ENCODE results near the gene TTN.
A peak's percentile ranks its signal among the peaks of the same experiment; 100 is the strongest.

TTN gene

GRCh38 chr2:178811901-178812300 lies 4.7 kb upstream of the TTN start:
- no peak for DNase-seq (ENCODE audit: low read depth in 2 of 2)

- no peak for DNase-seq (ENCODE audit: low read depth in 2 of 2)
Measured at GRCh38 chr2:178811045-178811444, 3.8 kb upstream of the TTN start.

DNA sequence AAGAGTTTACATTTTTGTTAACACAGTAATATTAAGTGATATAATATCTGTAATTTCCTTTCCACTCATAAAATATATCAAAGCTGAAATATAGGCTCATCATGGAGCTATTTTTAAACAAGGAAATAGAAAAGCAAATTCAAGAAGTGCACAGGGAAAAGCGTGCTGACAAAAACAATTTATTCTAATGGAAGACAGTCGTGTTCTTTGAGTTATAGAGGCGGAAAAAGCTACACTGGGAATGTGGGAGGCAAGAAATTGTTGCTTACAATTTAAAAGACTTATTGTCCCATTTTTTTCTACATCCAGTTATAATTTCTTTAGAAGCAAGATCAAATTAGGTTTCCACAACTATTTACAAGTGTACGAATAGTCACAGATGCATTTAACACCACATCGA lies 3.2 kb upstream of the TTN start:
- DNase-seq (ENCODE audit: low read depth in 2 of 2) = no peak

DNA sequence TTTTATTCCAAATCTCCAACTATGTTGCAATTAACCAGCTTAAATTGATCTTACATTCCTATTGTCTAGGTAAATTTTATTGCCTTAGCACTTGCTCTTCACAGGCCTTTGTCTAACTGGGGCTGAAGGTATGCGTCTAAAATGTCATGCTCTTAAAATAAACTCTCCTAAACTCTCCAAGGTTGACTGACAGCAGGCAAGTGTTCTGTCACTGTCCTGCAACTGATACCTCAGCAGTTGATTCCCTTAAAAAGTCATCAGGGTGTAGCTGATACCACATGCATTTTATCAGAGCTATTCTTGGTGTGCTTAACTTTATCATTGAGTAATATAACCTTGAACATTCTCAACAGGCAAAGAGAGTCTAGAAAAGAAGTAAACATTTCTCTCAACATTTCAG lies 680 bp downstream of the TTN start:
- DNase-seq (ENCODE audit: low read depth in 2 of 2) = no peak

DNA sequence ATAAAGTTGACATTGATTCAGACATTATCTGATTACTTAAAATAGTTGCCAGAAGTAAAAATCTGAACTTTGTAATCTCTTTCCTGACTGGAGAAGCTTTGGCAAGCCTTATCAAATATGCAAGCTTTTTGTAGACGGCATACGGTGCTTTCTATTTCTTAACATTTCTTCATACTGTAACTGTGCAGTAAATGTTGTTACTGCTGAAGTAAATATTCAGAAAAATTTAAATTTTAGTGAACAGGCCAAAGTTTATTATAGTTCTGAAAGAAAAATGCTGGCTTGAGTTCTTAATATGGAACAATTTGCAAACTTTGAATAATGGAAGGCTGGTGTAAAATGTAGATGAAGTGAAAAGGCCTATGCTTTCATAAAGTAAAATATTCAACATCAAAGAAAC lies 1.8 kb downstream of the TTN start:
- DNase-seq (ENCODE audit: low read depth in 2 of 2) = no peak

- DNase-seq (ENCODE audit: low read depth in 2 of 2) = no peak
Measured at GRCh38 chr2:178804791-178805190, 2.4 kb downstream of the TTN start.

GRCh38 chr2:178800510-178800909 lies 6.7 kb downstream of the TTN start:
- DNase-seq (ENCODE audit: low read depth in 2 of 2) = no peak

DNA sequence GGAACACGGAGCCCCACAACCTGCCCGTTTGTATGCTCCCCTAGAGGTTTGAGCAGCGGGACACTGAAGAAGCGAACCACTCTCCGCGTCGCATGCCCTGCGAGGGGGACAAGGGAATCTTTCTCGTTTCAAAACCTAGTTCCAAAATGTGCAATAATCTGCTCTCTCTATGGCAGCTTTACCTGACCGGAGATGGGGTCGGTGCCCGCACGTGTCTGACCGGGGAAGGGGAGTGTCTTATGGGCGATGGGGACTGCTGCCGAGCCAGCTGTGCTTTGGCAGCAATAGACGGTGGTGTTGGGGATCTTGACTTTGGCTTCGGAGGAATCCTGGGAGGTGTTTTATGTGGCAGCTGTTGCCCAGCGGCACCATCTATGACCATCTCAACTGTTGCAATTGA lies 7.9 kb downstream of the TTN start:
- no peak for DNase-seq (ENCODE audit: low read depth in 2 of 2)

GRCh38 chr2:178796079-178796677 lies 11.0 kb downstream of the TTN start:
- DNase-seq (ENCODE audit: low read depth in 2 of 2) = no peak

DNA sequence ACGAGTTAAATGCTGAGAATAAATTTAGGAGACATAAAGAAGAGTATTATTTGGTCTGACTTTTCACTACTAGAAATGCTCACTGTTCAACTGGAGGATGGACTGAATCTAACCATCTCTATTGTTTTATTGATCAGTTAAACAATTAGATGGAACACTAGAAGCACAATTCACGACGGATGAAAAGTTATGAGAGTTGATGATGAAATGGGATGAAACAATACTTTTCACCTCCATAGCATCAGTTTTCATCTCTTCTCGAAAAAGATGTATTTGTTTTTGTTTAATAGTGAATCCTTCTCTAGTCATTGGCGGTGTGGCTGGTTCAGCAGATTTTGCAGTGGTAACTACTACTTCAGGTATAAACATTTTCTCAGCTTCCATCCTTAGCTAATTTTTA lies 19.3 kb downstream of the TTN start:
- no peak for DNase-seq (ENCODE audit: low read depth in 2 of 2)

GRCh38 chr2:178787155-178787554 lies 20.1 kb downstream of the TTN start:
- no peak for DNase-seq (ENCODE audit: low read depth in 2 of 2)

DNA sequence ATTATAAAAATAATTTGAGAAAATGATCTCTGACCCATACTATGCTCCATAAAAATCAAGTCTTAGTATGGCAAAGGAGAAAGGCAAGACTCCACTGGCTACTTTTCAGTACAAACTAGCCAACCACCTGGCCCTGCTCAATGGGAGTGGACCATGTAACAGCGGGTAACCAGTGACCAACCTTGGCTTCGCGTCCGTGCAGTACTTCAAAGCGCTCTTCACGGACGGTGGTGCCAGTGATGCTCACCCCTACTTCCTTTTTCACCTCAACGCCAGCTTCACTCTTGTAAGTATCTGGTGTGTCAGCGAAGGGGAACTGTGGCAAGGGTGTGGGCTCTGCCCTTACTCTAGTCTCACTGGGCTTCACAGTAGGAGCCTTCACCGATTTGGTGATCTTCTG lies 23.3 kb downstream of the TTN start:
- no peak for DNase-seq (ENCODE audit: low read depth in 2 of 2)

DNA sequence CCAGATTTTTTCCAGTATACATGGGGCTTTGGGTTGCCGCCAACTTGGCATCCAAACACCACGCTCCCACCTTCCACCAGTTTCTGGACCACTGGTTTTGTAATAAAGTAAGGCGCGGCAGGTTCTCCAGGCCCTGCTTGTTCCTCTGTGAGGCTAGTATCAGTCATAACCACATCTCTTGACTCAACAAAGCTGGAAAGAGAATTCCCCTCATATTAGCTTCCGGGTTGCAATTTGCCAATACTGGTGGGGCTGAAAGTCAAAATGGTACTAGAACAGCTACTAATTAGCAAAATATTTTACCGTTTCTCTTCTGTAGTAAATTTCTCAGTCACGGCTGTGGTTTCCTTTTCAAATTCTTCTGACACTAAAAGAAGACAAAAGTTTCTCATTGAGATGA lies 25.0 kb downstream of the TTN start:
- DNase-seq (ENCODE audit: low read depth in 2 of 2) = no peak

GRCh38 chr2:178777577-178777976 lies 29.6 kb downstream of the TTN start:
- DNase-seq (ENCODE audit: low read depth in 2 of 2) = no peak

GRCh38 chr2:178776751-178777150 lies 30.5 kb downstream of the TTN start:
- no peak for DNase-seq (ENCODE audit: low read depth in 2 of 2)

GRCh38 chr2:178775975-178776374 lies 31.2 kb downstream of the TTN start:
- no peak for DNase-seq (ENCODE audit: low read depth in 2 of 2)

DNA sequence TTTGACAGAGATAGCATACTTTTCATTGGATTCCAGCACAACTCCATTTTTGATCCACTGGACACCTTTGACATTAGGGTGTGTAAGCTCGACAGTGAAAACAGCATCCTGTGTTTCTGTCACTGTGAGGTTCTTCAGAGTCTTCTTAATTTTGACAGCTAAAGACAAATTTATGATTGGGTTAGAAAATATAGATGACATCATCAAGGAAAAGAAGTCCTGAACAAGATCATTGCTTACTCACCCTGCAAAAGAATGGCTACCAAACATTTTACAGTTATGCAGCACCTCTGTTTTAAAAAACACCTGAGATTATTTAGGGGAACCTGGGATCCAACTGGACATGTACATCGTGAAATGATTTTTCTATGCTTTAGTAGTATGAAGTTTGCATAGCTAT lies 36.7 kb downstream of the TTN start:
- no peak for DNase-seq (ENCODE audit: low read depth in 2 of 2)

- DNase-seq (ENCODE audit: low read depth in 2 of 2) = no peak
Measured at GRCh38 chr2:178767094-178768060, 39.8 kb downstream of the TTN start.

GRCh38 chr2:178764097-178764496 lies 43.1 kb downstream of the TTN start:
- no peak for DNase-seq (ENCODE audit: low read depth in 2 of 2)

GRCh38 chr2:178761759-178762371 lies 45.4 kb downstream of the TTN start:
- peak; percentile 1 to 12 for DNase-seq (ENCODE audit: low read depth in 2 of 2)

- no peak for DNase-seq (ENCODE audit: low read depth in 2 of 2)
Measured at GRCh38 chr2:178756843-178757242, 50.4 kb downstream of the TTN start.

GRCh38 chr2:178756343-178756742 lies 50.9 kb downstream of the TTN start:
- no peak for DNase-seq (ENCODE audit: low read depth in 2 of 2)

DNA sequence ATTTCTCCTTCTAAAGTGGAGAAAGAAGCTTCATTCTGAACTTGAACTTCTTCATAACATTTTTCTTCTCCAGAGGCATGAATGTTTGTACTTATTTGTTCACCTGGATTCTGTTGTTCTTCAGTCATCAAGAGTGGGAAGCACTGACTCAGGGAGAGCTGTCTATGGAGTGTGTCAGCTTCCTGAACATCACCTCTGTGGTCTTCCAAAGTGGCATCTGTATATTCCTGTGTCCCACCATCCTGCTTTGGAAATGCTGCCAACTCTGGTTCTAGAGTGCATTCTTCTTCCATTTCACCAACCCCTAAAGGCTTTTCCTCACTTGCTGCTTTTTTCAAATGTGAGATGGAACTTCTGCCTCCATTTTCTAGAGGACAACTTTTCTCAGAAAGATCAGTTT lies 59.5 kb downstream of the TTN start:
- no peak for DNase-seq (ENCODE audit: low read depth in 2 of 2)

Measured in stimulated activated CD4-positive, alpha-beta T cell treated with anti-CD3 and anti-CD28 coated beads, Interleukin-15, amount 100 ng/mL, for 48 hours (primary cell).